Esophagus muscularis mucosa (tissue), 4 donors: Measurements from ENCODE around the gene TRIM28. TPM values are rescaled to one million over a fixed set of nuclear protein-coding genes. Genes with fewer than 3 reads are reported as not detected.

Source experiments
- DNase-seq: peaks from one replicate; pipeline ENCODE4 v3.0.0-alpha.2; 2017; ENCODE audit errors: extremely low spot score
- H3K27ac ChIP-seq, 4 donors: fragments of 200-600 bp; sonication (generic); replicated peaks in 1 of 4; 1 replicate in 3 of 4; 2 replicates in 1 of 4; pipeline ENCODE4 v1.5.1; 2016 to 2019; ENCODE audit warnings: mild to moderate bottlenecking in 1 of 4
- H3K27me3 ChIP-seq, 4 donors: fragments of 200-600 bp; sonication (generic); one replicate each; pipeline versions ENCODE4 v1.5.1 to v1.6.0; 2016 to 2019
- H3K36me3 ChIP-seq, 4 donors: fragments of 200-600 bp; sonication (generic); one replicate each; pipeline ENCODE4 v1.5.1; 2016 to 2019
- H3K4me1 ChIP-seq, 4 donors: fragments of 200-600 bp; sonication (generic); one replicate each; pipeline ENCODE4 v1.5.1; 2016 to 2019
- H3K4me3 ChIP-seq, 4 donors: fragments of 200-600 bp; sonication (generic); 1 replicate in 2 of 4; 2 replicates in 2 of 4; pipeline ENCODE4 v1.5.1; 2016 to 2019; ENCODE audit warnings: mild to moderate bottlenecking in 4 of 4, moderate library complexity in 1 of 4
- H3K9me3 ChIP-seq, 4 donors: fragments of 200-600 bp; sonication (generic); 1 replicate in 3 of 4; 2 replicates in 1 of 4; pipeline ENCODE4 v1.5.1; 2016 to 2019
- EP300 ChIP-seq: sonication (generic); formaldehyde crosslinking; IDR thresholded peaks from one replicate; pipeline ENCODE4 v1.6.1; 2017; ENCODE audit warnings: antibody characterized with exemption
- POLR2A ChIP-seq: fragments of 450-650 bp; IDR thresholded peaks from one replicate; pipeline ENCODE4 v1.6.1; 2017; ENCODE audit warnings: antibody characterized with exemption, moderate library complexity, mild to moderate bottlenecking, low read depth
- POLR2AphosphoS5 ChIP-seq, 2 donors: sonication (generic); formaldehyde crosslinking; IDR thresholded peaks; one replicate each; pipeline ENCODE4 v1.6.1; 2017; ENCODE audit warnings: antibody characterized with exemption in 2 of 2
- WGBS: methylation state at CpG from one replicate; pipeline ENCODE4 v1.1.5; 2018; 5-methylcytosine and 5-hydroxymethylcytosine counted together
- intact Hi-C: fragments of 100-400 bp; cut with DNase I; formaldehyde crosslinking; loops from one replicate; pipeline ENCODE4 v1.15.1; 2023
- total RNA-seq, 4 donors: library from RNA; depleted of rRNA; stranded (reverse); fragments of >200 nt; gene quantifications; one replicate each; pipeline versions ENCODE4 v1.1.0 to v1.2.1, GENCODE V29; 2016
- TF ChIP-seq, protein P1 (sequence below), 3 experiments: fragments of 200-600 bp in 2 of 3; fragments of 450-650 bp in 1 of 3; sonication (generic) in 2 of 3; IDR thresholded peaks; one replicate each; pipeline ENCODE4 v1.5.1; 2017 to 2019; ENCODE audit warnings: antibody characterized with exemption in 3 of 3, mild to moderate bottlenecking in 2 of 3, moderate library complexity in 1 of 3

Gene TRIM28
- total RNA-seq, 4 donors from 2014 or later, result 152 to 319 (median 264) TPM

DNA sequence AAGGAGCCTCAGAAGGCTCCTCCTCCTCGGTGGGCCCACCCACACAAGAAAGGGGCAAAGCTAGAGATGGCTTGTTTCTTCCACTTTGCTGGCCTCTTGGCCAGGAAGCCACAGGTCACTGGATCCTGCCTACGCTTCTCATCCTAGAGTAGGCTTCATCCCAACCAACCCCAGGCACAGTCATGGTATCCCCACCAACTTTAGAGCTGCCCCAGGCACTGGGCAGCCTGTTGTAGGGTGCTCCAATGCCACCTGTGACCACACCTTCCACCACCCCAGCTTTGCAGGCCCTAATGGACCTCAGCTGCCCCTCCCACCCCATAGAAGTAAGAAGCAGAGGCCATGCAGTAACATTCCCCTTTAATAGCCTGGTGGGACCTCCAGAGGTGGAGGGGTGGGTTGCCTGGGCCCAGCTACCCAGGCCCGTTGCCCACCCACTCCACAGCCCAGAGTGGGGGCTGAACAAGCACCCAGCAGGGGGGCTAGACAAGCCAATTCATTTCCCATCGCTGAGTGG lies 11.6 kb downstream of the TRIM28 start:
- Histone ChIP-seq H3K9me3 (no peaks in the 10 kb centered on the region), H3K36me3 (peaks cover 33 to 52% (median 47%) of the 10 kb centered on the region in 4 donors), H3K27me3 (no peaks in the 10 kb centered on the region), H3K4me3 (peak overlapping the region; percentile 70 to 84 (median 75)), H3K4me1 (peaks cover 46 to 57% (median 55%) of the 10 kb centered on the region in 4 donors), H3K27ac (peak overlapping the region; percentile 94 to 100 (median 98))
- intact Hi-C loops, result no loop called here
- 58% methylated on average over 3 of the region's 4 CpGs for WGBS
- DNase-seq, result no peak
- TF ChIP-seq, protein P1, sequence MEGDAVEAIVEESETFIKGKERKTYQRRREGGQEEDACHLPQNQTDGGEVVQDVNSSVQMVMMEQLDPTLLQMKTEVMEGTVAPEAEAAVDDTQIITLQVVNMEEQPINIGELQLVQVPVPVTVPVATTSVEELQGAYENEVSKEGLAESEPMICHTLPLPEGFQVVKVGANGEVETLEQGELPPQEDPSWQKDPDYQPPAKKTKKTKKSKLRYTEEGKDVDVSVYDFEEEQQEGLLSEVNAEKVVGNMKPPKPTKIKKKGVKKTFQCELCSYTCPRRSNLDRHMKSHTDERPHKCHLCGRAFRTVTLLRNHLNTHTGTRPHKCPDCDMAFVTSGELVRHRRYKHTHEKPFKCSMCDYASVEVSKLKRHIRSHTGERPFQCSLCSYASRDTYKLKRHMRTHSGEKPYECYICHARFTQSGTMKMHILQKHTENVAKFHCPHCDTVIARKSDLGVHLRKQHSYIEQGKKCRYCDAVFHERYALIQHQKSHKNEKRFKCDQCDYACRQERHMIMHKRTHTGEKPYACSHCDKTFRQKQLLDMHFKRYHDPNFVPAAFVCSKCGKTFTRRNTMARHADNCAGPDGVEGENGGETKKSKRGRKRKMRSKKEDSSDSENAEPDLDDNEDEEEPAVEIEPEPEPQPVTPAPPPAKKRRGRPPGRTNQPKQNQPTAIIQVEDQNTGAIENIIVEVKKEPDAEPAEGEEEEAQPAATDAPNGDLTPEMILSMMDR (IDR thresholded peaks at IDR 0.05), result no peak
- TF ChIP-seq POLR2AphosphoS5 (IDR thresholded peaks at IDR 0.05) (no peak), POLR2A (no peak), EP300 (no peak)

DNA sequence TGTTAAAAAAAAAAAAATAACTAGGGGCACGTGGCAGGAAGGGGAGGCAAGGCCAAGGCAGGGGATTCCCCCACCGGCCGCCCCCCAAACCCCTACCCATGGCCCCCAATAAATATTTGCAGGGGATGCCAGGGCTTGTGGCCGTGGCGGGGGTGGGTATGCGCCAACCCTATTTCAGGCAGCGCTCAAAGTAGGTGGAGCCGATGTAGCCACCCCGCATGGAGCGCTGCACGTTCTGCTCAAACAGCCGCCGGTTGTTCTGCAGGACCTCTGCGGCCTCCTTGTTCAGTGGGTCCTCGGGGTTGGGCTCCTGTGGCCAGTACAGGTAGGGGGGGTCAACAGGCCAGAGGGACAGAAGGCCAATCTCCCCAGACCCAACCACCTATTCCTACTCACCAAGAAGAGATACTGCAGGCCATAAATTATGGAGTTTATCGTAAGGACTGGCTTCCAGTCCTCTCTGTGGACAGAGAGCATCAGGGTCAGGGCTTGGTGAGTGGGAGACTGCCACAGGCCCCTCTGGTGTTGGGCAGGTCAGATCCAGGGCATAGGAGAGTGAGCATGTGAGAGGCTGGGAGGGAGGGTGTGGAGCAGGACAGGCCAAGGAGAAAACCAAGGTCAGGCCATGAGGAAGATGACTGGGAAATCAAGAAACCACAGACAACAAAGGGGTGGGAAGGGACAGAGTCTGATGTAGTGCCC lies 12.2 kb downstream of the TRIM28 start:
- no peaks in the 10 kb centered on the region for H3K27me3 ChIP-seq
- peaks cover 28 to 46% (median 40%) of the 10 kb centered on the region in 4 donors for H3K36me3 ChIP-seq
- no peak for DNase-seq
- H3K9me3 ChIP-seq, result no peaks in the 10 kb centered on the region
- WGBS, result 88% methylated on average over 8 of the region's 16 CpGs
- peaks cover 46 to 64% (median 62%) of the 10 kb centered on the region in 4 donors for H3K4me1 ChIP-seq
- TF ChIP-seq POLR2AphosphoS5 (IDR thresholded peaks at IDR 0.05) (no peak), POLR2A (no peak), EP300 (no peak)
- TF ChIP-seq, protein P1 (IDR thresholded peaks at IDR 0.05), result no peak
- intact Hi-C loops, result no loop called here
- peak overlapping the region; percentile 94 to 100 (median 98) for H3K27ac ChIP-seq
- H3K4me3 ChIP-seq, result peak overlapping the region in 2 of 4 donors; percentile 70 to 89

DNA sequence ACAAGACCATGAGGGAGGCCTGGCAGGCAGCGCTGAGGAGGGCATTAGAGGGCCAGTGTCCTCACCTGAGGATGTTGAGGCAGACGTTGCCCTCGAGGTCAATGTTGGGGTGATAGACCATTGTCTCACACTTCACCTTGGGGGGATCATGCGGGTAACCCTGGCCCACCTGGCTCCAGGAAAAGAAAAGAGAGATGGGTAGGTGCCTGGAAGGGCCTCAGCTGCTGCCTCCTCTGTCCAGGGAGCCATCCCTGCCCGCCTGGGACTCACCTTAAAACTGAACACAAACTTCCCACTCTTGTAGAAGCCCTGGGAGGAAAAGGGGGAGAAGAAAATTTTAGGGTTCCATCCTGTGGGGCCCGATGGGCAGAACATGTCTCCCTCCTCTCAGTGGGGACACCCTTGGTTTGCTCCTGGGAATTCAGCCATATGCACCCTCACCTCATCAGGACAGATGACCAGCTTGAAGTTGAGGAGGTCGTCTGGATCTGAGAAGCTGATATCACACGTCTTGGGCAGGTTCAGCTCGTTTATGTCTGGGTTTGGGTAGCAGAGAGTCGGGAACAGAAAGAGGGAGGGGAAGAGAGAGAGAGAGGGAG lies 12.9 kb downstream of the TRIM28 start:
- H3K4me3 ChIP-seq, result peak overlapping the region; percentile 67 to 89 (median 84)
- H3K4me1 ChIP-seq, result peaks cover 49 to 70% (median 68%) of the 10 kb centered on the region in 4 donors
- TF ChIP-seq EP300 (no peak), POLR2A (no peak), POLR2AphosphoS5 (IDR thresholded peaks at IDR 0.05) (no peak)
- TF ChIP-seq, protein P1 (IDR thresholded peaks at IDR 0.05), result no peak
- no peak for DNase-seq
- H3K36me3 ChIP-seq, result peaks cover 21 to 39% (median 34%) of the 10 kb centered on the region in 4 donors
- no peaks in the 10 kb centered on the region for H3K27me3 ChIP-seq
- H3K9me3 ChIP-seq, result no peaks in the 10 kb centered on the region
- H3K27ac ChIP-seq, result peak overlapping the region; percentile 96 to 100 (median 100)
- intact Hi-C loops, result no loop called here
- 53% methylated on average over 10 of the region's 10 CpGs for WGBS

DNA sequence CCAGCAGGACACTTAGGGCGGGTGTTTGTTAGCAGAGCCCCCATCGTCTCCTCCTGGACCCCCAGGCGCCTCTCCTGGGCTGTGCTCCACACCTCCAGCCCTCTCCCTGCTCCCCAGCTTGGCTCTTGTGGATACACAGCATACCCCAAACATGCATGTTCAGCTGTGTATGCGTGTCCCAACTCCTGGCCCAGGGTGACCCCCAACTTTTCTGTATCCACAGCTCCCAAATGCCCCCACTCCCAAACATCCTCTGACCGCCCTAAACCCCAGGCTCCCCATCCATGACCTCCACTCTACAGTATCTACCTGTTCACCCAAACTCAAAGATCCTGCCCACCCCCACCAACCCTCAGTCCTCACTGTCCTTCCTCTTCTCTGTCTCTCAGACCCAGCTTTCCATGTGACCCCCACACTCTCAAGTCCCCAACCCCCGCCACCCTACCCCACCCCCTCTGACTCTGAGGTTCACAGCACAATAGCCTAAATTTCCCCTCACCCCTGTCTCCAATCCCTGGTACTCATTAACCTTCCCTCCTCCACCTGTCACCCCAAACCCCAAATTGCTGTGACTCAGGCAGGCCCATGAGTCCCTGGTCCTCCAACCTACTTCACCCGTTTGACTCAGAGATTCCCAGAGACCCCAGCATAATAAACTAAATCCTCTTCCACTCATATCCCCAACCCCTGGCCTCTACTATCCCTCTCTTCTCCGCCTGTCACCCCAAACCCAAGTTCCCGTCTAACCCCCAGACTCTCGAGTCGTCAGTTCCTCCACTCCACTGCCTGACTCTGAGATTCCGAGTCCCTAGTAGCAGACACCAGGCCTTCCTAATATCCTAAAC lies 13.6 kb downstream of the TRIM28 start:
- Histone ChIP-seq H3K4me1 (peaks cover 57 to 78% (median 76%) of the 10 kb centered on the region in 4 donors), H3K9me3 (no peaks in the 10 kb centered on the region), H3K27ac (peak overlapping the region; percentile 96 to 100 (median 100)), H3K4me3 (peak overlapping the region; percentile 67 to 89 (median 84)), H3K36me3 (peaks cover 14 to 32% (median 27%) of the 10 kb centered on the region in 4 donors), H3K27me3 (peaks cover 0 to under 1% (median 0%) of the 10 kb centered on the region in 4 donors)
- DNase-seq, result no peak
- intact Hi-C loops, result no loop called here
- TF ChIP-seq POLR2AphosphoS5 (IDR thresholded peaks at IDR 0.05), result no peak
- no peak for TF ChIP-seq POLR2A
- TF ChIP-seq, protein P1 (IDR thresholded peaks at IDR 0.05), result no peak
- no peak for TF ChIP-seq EP300
- 29% methylated on average over 12 of the region's 12 CpGs for WGBS
